HFF-Myc (cell line): Measurements from ENCODE around the gene DCAF17.

Experiments
- DNase-seq: peaks from one replicate; pipeline ENCODE4 v3.0.0-alpha.2; 2011; ENCODE audit warnings: low read depth; ENCODE audit errors: extremely low read depth
- H3K4me3 ChIP-seq: replicated peaks from 2 replicates; pipeline ENCODE4 v1.5.1; 2011; ENCODE audit warnings: low read depth, mild to moderate bottlenecking, control low read depth, low read length
- TF ChIP-seq, protein P1 (sequence below): IDR thresholded peaks from 2 replicates; pipeline ENCODE4 v1.5.1; 2012; ENCODE audit warnings: mild to moderate bottlenecking, low read depth, low read length, control low read depth; ENCODE audit errors: missing control alignments

The DCAF17 gene

GRCh38 chr2:171521361-171522051, 87.5 kb downstream of the DCAF17 start:
- DNase-seq, result no peak
- peak overlapping the region; percentile 72 for H3K4me3 ChIP-seq
- TF ChIP-seq, protein P1, sequence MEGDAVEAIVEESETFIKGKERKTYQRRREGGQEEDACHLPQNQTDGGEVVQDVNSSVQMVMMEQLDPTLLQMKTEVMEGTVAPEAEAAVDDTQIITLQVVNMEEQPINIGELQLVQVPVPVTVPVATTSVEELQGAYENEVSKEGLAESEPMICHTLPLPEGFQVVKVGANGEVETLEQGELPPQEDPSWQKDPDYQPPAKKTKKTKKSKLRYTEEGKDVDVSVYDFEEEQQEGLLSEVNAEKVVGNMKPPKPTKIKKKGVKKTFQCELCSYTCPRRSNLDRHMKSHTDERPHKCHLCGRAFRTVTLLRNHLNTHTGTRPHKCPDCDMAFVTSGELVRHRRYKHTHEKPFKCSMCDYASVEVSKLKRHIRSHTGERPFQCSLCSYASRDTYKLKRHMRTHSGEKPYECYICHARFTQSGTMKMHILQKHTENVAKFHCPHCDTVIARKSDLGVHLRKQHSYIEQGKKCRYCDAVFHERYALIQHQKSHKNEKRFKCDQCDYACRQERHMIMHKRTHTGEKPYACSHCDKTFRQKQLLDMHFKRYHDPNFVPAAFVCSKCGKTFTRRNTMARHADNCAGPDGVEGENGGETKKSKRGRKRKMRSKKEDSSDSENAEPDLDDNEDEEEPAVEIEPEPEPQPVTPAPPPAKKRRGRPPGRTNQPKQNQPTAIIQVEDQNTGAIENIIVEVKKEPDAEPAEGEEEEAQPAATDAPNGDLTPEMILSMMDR, result no peak

GRCh38 chr2:171522052-171522787, 88.2 kb downstream of the DCAF17 start, which contains the start of gene CYBRD1:
Gene CYBRD1, plus strand, starts transcription at chr2:171522474. Its CDS starts 72 bp downstream, at chr2:171522546.
- TF ChIP-seq, protein P1, result no peak
- no peak for DNase-seq
- H3K4me3 ChIP-seq, result peak within 1 kb of the TSS; percentile 72

GRCh38 chr2:171522788-171523087, 88.7 kb downstream of the DCAF17 start:
- H3K4me3 ChIP-seq, result peak overlapping the region; percentile 72
- DNase-seq, result no peak
- TF ChIP-seq, protein P1, result no peak

- no peak for DNase-seq
- TF ChIP-seq, protein P1, result no peak
Measured at GRCh38 chr2:171523088-171524017, 89.3 kb downstream of the DCAF17 start.

GRCh38 chr2:171524018-171524401, 90.0 kb downstream of the DCAF17 start:
- TF ChIP-seq, protein P1, result no peak
- no peak for DNase-seq
- peak overlapping the region; percentile 72 for H3K4me3 ChIP-seq

More at GRCh38 chr2:171523088-171524017, 89.3 kb downstream of the DCAF17 start:
- peak overlapping the region; percentile 72 for H3K4me3 ChIP-seq

- TF ChIP-seq, protein P1, result peak; percentile 70
- H3K4me3 ChIP-seq, result no peak overlapping the region
- DNase-seq, result no peak
Measured at GRCh38 chr2:171529914-171530313, 95.9 kb downstream of the DCAF17 start.
